ENCODE data around the gene CARD9.

The CARD9 gene

GRCh38 chr9:136379891-136380290, 6.4 kb upstream of the CARD9 start:
- no peak for DNase-seq

GRCh38 chr9:136379401-136379800, 5.9 kb upstream of the CARD9 start:
- DNase-seq: no peak

- DNase-seq: no peak
Measured at GRCh38 chr9:136379003-136379287, 5.5 kb upstream of the CARD9 start.

GRCh38 chr9:136378170-136379002, 4.9 kb upstream of the CARD9 start:
- DNase-seq: no peak

- no peak for DNase-seq
Measured at GRCh38 chr9:136377341-136378169, 4.1 kb upstream of the CARD9 start.

GRCh38 chr9:136376457-136376856, 3.0 kb upstream of the CARD9 start:
- no peak for DNase-seq

- DNase-seq: no peak
Measured at GRCh38 chr9:136375096-136375495, 1.6 kb upstream of the CARD9 start.

- DNase-seq: no peak
Measured at GRCh38 chr9:136374183-136374575, 710 bp upstream of the CARD9 start.

- peak; percentile 85 for DNase-seq
Measured at GRCh38 chr9:136372561-136373299, 739 bp downstream of the CARD9 start.

- DNase-seq: no peak
Measured at GRCh38 chr9:136372006-136372405, 1.5 kb downstream of the CARD9 start.

GRCh38 chr9:136371533-136371880, 2.0 kb downstream of the CARD9 start:
- DNase-seq: no peak

GRCh38 chr9:136370687-136371532, 2.6 kb downstream of the CARD9 start:
- DNase-seq: no peak

- DNase-seq: no peak
Measured at GRCh38 chr9:136370037-136370436, 3.4 kb downstream of the CARD9 start.

- no peak for DNase-seq
Measured at GRCh38 chr9:136368190-136368589, 5.3 kb downstream of the CARD9 start.

- no peak for DNase-seq
Measured at GRCh38 chr9:136367296-136368145, 5.9 kb downstream of the CARD9 start.

GRCh38 chr9:136366826-136367225, 6.6 kb downstream of the CARD9 start:
- no peak for DNase-seq

- DNase-seq: peak; percentile 63
Measured at GRCh38 chr9:136365775-136366222, 7.7 kb downstream of the CARD9 start.

GRCh38 chr9:136364942-136365774, 8.3 kb downstream of the CARD9 start:
- no peak for DNase-seq

- DNase-seq: no peak
Measured at GRCh38 chr9:136363949-136364748, 9.3 kb downstream of the CARD9 start.

Data from inflammatory macrophage treated with lipopolysaccharide for 4 hours (primary cell).